ENCODE measurements around the gene POTEJ.
"Not testable (repeated sequence)": the region's sequence is repeated elsewhere in the genome, so short reads cannot be mapped to it uniquely, and the experiment has no call there.

Gene POTEJ

DNA sequence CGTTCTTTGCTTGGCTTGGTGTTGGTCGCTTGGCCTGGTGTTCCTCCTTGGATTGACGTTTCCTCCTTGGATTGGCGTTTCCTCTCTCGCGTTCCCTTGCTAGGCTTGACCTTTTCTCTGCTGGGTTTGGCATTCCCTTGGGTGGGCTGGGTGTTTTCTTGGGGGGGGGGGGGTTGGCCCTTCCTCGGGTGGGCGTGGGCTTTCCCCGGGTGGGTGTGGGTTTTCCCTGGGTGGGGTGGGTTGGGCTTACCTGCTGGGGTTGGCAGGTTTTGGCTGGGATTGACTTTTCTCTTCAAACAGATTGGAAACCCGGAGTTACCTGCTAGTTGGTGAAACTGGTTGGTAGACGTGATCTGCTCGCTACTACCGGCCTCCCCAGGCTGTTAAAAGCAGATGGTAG, at the start of gene POTEJ:
Gene POTEJ, plus strand, starts transcription at position 301 of the 400 bp plus-strand sequence. Its CDS starts 93 bp downstream, at position 394.
- DNase-seq = not testable (repeated sequence)

DNA sequence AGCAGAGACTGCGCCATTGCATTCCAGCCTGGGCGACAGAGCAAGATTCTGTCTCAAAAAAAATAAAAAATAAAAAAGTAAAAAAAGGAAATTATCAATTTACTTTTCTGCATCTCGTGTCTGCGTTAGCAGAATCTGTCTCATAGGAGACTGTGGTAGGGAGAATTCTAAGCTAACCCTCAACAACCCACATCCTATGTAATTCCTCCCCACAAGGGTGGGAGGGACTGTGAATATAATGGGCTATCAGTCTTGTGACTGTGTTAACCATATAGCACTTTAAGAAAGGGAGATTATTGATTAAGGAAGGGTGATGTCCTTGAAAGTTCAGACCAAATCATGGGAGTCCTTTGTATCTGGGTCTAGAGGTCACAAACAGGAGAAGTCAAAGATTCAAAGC, 45.1 kb upstream of the POTEJ start:
- not testable (repeated sequence) for DNase-seq

DNA sequence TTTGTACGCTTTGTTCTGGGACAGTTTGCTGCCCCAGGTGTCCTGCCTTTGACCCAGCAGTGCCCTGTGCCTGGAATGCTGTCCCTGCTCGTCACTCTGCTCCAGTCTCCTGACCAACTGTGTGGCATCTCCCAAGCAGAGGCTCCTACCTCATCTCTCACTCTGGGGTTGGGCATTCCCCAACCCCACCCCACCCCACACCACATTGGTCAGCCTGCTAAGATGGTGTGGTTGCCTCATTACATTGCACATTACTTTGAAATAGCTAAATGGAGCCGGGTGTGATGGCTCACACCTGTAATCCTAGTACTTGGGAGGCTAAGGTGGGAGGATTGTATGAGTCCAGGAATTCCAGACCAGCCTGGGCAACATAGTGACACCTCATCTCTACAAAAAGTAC, 39.3 kb upstream of the POTEJ start:
- not testable (repeated sequence) for DNase-seq

DNA sequence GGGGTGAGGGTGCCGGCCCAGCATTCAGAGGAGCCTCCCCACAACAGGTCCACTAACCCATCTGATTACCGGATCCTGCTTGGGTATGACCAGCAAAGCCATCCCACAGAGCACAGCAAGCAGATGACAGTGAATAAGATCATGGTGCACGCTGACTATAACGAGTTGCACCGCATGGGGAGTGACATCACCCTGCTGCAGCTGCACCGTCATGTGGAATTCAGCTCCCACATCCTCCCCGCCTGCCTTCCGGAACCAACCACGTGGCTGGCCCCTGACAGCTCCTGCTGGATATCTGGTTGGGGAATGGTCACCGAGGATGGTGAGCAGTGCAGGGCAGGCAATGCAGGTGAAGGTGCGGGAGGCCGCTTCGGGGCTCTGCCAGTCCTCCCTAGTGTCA, 37.0 kb upstream of the POTEJ start:
- DNase-seq = not testable (repeated sequence)

DNA sequence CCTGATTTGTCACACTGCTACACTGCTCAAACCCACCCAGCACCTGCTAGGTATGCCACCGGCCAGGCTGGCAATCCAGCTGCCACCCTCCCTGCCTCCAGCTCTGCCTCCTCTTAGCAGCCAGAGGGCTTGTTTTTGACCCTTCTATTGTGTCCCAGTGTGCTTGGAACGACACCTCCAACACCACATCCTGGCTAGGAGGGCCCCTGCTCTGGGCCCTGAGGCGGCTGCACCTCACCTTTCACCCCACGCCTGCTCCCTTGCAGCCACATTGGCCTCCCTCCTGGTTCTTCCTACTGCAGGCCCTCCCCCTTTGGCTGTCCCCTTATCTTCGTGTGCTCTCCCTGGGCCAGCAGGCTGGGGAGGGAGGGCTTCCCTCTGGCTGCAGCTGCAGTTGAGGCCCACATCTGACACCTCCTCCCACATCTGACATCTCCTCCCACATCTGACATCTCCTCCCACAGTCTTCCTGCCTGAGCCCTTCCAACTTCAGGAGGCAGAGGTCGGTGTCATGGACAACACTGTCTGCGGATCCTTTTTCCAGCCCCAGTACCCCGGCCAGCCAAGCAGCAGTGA, 34.9 kb upstream of the POTEJ start:
- DNase-seq = not testable (repeated sequence)

DNA sequence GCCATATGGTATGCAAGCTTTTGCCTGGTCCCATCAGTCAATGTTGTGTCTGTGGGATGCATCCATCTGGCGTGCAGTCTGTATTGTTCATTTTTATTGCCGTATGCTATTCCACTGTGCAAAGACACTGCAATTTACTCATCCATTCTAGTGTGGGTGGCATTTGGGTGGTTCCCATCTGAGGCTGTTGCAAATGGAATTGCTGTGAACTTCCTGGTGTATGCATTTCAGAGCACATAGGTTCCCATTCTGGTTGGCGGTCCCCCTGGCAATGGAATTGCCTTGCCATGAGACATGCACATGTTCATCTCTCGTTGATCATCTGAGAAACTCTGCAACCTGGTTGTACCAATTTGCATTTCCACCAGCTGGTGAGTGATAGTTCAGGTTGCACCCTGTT, 33.7 kb upstream of the POTEJ start:
- DNase-seq = not testable (repeated sequence)

DNA sequence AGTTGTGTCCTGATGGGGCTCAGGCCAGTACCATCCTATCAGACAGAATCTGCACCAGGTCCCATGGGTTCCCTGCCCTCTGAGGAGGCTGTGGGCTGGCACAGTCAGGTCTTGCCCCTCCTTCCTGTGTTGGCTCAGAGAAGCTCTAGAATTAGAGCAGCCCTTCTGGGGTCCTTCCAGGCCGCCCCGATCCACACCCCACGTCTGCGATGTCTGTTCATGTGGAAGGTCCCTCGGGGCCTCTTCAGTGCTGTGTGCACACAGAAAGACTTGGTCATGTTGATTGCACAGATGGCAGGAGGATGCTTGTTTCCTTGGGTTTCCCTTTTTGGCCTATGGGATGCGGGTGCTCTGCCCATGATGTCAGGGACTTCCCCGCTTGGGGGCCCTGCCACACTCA, 32.1 kb upstream of the POTEJ start:
- not testable (repeated sequence) for DNase-seq

DNA sequence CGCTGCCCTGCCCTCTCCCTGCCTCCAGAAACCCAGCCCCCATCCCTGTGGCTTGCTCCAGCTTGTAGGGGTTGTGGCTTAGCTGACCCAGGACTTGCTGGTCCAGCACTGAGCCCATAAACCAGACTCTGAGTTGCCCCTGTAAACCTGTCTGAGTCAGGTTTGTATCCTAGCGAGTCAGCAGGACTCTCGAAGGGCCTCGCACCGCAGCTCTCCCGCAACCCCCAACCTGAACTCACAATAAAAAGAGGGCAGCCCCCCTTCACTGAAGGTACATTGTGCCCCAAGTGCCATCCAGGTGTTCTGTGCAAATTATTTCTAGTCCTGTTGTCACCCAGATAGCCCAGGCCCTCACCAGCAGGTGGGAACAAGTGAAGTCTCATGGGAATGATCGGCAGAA, 29.7 kb upstream of the POTEJ start:
- not testable (repeated sequence) for DNase-seq

DNA sequence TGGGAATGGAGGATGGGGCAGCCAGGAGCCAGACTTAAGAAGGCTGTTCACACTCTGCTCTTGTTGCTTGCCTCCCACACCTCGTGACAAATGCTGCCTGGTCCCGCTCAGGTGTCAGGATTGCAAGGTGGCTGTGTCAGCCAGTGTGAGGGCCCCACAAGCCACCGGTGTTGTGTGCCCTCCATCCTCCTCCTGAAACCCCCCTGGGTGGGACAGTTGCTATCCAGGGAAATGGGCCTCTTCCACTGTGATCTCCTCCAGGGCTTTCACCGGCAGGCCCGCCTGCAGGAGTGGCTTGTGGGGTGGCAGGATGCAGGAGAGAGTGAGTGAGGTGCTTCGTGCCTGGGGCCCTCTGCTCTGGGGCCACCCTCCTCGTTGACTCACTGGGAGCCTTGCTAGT, 28.3 kb upstream of the POTEJ start:
- DNase-seq = not testable (repeated sequence)

DNA sequence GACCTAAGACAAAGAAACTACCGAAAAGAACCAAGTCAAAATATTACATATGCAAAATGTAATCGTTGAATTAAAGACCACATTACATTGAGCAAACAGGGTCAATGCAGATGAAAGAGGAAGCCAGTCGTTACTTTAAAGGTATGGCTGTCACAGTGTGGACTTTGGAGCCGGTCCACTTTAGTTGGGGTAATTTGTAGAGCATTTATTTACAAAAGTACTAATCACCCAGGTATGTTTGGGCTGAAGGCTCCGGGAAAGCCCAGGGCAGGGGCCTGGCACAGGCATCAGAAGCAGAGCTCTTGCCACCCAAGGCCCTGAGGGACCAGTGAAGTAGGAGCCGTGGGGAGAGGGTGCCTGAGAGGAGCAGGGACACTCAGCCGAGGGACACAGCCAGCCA, 27.7 kb upstream of the POTEJ start:
- not testable (repeated sequence) for DNase-seq

DNA sequence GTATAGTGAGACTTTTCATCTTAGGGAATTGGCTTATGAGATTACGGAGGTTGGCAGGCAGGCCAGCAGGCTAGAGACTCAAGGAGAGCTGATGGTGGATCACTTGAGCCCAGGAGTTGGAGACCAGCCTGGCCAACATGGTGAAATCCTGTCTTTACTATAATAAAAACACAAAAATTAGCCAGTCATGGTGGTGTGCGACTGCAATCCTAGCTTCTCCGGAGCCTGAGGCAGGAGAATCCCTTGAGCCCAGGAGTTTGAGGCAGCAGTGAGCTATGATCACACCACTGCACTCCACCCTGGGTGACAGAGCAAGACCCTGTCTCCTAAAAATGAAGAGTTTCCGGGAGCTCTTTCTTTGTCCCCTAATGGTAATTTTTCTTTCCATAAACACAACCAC, 26.5 kb upstream of the POTEJ start:
- DNase-seq = not testable (repeated sequence)

DNA sequence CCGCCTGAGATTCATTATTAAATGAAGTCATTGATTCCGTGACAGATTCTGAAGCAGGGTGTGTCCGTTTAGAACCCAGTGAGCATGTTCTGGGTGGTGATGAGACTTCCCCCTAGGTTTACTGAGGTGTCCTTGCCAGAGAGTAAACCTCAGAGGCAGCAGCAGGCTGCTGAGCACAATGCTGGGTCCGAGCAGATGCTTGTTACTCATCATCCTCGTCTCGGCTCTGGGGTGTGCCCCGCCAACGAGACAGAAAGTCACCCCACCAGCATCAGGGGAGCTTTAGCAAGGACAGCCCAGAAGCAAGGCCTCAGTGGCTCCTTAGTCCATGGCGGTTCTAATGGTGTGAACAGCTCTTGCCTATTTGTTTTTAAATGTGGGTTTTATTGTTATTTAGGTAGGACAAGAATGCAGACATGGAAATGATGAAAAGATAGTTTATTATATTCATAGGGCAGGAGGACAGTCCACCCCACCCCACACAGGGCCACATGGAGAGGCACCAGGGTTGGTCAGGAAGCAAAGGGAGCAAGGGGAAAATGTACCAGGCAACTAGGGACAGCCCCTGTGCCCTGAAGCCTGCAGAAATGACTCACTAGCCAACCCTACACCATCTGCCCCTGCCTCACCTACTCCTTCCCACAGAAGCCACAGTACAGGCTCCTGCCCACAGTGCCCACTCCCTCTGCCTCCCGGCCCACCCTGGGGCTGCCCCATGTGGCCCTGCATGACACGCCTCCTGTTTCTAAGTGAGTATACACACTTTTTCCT, 22.4 kb upstream of the POTEJ start:
- DNase-seq = not testable (repeated sequence)

DNA sequence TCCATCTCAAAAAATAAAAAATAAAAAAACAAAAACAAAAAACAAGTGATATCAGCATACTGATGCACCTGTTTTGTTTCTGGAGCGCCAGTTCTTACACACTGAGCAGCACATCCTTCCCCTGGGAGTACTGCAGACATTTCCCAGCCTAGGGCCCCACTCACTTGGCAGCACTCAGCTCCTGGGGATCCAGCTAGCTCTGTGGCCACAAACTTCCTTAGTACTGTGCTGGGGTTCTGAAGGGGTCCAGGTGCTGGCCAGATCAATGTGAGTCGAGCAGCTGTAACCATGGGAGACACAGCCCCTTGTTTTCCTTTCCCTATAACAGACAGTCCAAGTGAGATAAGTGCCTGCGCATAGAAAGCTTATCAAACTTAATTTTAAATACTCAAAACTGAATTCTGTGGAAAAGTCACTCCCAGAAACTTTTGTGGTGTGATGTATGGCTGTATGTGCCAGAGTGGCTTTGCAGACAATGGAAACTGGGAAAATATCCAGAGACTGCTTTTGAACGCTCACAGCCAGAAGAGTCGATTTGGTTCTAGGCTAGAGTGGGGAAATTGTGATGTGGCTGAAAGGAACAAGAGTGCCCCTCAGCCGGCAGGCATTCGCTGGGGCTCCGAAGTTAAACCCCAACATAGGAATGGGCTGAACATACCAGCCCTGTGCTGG, 20.9 kb upstream of the POTEJ start:
- not testable (repeated sequence) for DNase-seq

DNA sequence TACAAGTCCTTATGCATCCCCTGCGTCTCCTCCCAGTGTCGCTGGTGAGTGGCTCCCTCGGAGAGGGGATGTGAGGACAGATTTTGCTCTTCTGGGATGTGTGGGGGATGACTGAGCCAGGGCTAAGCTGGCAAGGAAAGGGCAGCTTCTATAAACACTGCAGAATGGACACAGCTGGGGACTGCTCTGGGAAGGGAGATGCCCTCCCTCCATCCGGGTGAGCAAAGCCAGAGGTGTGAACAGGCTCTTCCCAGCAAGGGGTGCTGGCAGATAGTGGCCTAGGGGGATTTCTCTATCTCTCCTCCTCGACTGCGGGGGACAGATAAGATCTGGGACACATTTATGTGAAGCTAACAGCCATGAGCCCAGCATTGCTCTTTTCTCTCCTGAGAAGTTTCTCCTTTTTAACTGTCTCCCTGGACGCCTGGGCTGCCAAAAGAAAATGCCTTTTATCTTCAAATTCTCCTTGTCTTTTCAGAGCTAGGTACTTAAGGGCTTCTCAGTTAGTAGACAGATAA, 20.3 kb upstream of the POTEJ start:
- not testable (repeated sequence) for DNase-seq

DNA sequence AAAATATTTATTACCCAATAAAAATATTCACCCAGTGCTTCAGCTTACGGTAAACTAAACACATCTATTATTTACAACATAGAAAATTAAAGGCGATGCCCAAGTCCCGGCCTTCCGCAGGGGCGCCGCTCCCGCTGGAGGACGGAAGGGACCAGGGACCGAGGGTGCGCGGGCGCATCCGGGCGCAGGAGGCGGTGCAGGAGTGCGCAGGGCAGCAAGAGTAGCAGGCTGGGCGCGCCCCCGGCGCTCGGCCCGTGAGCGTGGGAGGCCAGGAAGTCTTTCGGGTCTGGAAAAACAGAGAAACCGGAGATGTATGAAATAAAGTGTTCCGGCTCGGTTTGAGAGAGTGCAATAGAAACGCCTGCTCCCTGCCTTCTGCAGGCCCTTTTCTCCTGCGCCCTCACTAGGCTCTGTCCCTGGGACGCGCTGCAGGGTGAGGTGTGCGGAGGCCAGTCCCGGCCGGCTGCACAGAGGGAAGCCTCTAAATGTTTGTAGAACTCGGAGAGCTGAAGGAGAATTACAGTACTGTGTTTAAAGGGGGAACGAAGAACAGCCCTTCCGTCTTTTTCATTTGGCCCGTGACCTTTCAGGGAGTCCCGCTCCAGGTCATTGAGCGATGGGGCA, 18.3 kb upstream of the POTEJ start:
- not testable (repeated sequence) for DNase-seq

DNA sequence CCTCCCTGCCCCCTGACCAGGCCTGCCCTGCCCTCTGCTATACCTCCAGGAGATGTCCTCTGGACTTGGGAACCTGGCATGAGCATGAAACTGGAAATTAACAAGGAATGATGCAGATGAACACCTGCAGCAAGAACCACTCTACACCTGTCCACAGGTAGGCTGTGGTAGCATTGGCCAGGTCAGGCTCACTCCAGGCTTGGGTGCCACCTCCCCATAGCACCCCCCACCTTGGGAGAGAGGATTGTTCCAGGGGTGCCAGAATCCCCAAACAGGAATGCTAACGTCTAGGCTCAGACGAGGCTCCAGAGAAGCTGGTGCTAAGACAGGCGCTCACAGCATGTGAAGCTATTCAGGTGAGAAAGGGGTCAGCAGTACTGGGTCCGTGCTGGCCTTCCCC, 17.2 kb upstream of the POTEJ start:
- not testable (repeated sequence) for DNase-seq

DNA sequence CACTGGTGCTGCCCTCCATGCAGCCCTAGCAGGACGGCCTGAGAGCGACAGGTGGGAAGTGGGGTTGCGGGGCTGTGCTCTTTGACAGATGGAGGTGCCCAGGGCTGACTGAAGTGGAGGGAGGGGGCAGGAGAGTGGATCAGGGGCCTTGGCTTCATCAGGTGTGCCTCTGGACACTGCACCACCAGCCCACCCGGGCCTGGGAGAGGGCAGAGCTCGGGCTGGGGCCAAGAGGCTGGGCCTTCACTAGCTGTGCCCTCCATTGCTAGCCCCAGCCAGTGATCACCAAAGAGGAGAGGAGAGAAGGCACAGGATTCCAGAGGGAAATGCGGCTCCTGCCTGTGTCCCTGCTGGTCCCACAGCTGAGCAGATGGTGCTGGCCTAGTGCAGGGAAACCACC, 14.5 kb upstream of the POTEJ start:
- DNase-seq = not testable (repeated sequence)

DNA sequence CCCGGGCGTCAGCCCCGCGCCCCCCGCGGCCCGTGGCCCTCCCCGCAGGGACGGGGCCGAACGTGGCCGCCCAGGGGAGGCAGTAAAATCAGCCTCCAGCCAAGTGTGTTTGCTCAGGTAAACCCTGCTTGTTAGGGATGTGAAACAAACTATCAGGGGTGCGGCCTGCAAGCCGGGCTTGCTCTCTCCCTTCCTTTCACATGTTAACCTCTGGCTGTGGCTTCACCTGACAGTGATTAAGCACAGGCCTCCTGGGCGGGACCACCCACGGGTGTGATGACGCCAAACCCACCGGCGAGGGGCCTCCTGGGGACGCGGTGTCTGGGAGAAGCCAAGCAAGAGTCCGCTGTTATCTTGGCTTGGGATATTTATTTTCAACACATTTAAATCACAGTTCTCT, 13.2 kb upstream of the POTEJ start:
- not testable (repeated sequence) for DNase-seq

DNA sequence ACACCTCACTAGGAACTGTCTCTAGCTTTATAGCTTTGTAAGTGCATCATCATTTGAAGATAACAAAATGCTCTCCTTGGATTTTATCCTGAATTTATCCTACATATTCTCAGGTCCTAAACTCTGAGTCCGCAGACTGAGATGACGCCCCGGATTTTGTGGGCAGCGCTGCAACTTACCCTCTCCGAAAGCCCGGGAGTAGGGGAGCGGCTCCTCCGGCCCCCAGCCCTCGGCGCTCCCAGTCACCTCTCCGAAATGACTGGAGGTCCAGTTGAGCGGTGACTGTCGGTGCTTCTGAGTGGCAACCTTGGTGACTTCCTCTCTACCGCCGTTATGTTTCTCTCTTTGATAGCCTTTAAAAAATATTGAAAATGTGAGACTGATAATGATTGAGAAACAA, 12.8 kb upstream of the POTEJ start:
- DNase-seq = not testable (repeated sequence)

DNA sequence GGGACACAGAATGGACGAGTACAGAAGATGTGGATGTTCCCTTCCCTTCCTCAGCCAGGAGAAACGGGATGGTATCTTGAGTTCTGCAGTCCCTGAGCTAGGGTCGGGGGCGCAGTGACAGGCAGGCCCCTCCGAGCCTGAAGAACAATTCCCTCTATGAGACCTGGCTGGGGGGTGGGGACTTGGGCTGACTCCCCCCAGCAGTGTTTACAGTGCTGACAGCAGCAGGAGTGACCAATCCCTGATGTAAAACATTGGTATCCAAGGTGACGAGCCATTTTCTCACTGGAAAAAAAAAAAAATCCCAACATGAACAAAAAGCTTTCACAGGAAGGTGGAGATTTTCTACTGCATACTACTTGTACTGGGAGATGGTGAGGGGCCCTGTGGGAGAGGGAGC, 11.8 kb upstream of the POTEJ start, which contains the start of gene CFC1:
Gene CFC1, minus strand, starts transcription at position 183 of the 400 bp plus-strand sequence. CDS start 288 bp downstream, outside the sequence.
- DNase-seq = not testable (repeated sequence)

DNA sequence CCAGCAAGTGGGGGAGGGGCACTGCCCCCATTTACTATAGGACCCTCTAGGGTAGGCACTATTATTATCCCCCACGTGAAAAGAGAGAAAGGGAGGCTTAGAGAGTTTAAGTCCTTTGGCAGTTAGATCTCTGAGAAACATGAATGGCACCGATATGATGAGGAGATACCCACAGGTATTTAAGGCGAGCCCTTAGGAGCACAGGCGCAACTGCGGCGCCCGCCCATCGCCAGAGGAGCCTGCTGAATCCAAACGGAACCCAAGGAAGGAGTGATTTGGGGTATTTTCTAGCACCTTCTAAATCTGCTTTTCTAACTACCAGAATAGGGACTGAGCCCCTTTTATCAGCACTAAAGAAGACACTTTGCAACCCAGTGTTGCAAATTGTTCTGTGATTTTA, 11.3 kb upstream of the POTEJ start:
- DNase-seq = not testable (repeated sequence)

DNA sequence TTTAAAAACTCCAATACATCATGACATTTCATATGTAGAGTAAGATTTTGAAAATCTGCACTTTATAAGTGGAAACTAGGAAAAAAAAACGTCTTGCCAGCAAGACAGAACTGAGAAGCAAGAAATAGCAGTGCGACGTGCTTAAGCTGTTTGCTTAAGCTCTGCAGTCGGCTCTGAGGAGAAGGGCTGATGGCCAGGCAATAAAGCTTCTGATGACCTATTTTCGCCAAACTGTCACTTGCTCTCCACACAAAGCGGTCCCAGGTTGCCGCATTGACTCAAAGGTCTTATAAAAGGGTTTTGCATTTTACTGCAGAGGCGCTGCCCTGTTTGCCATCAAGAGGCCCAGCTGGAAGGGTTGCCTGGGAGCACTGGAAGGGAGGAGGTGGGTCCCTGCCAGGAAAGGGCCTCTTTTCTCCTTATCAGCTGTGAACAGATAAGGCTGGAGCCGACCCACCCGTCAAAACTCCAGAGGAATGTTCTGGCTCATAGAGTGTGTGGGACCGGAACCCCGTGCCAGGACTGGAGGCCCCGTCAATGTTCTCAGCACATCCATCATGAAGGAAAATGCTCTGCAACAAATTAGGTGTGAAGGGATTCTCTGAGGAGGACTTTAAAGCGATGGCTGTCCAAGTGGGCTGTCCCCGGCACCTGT, 9.5 kb upstream of the POTEJ start:
- not testable (repeated sequence) for DNase-seq

All from NCI-H146 (cell line).